ENCODE results near the gene PIAS4.
A peak's percentile ranks its signal among the peaks of the same experiment; 100 is the strongest.
"Not testable (repeated sequence)": the region's sequence is repeated elsewhere in the genome, so short reads cannot be mapped to it uniquely, and the experiment has no call there.

The PIAS4 gene

GRCh38 chr19:3964256-3965194, 43.0 kb upstream of the PIAS4 start:
- no peak overlapping the region for H3K4me3 ChIP-seq (replicated peaks; ENCODE audit: low read depth, low read length)
- TF ChIP-seq CTCF (IDR thresholded peaks at IDR 0.05; ENCODE audit: low read length, missing control alignments): no peak
- DNase-seq (ENCODE audit: low read depth): no peak

GRCh38 chr19:3966051-3967017, 41.2 kb upstream of the PIAS4 start:
- no peak for DNase-seq (ENCODE audit: low read depth)
- H3K4me3 ChIP-seq (replicated peaks; ENCODE audit: low read depth, low read length): no peak overlapping the region
- TF ChIP-seq CTCF (IDR thresholded peaks at IDR 0.05; ENCODE audit: low read length, missing control alignments): no peak

GRCh38 chr19:3967983-3968382, 39.6 kb upstream of the PIAS4 start:
- not testable (repeated sequence) for DNase-seq (ENCODE audit: low read depth)
- peak overlapping the region; percentile 19 for H3K4me3 ChIP-seq (replicated peaks; ENCODE audit: low read depth, low read length)

GRCh38 chr19:3968556-3969434, 38.7 kb upstream of the PIAS4 start:
- peak; percentile 100 for DNase-seq (ENCODE audit: low read depth)
- peak overlapping the region; percentile 96 for H3K4me3 ChIP-seq (replicated peaks; ENCODE audit: low read depth, low read length)
- no peak for TF ChIP-seq CTCF (IDR thresholded peaks at IDR 0.05; ENCODE audit: low read length, missing control alignments)

- DNase-seq (ENCODE audit: low read depth): peak; percentile 83
- peak; percentile 32 for TF ChIP-seq CTCF (IDR thresholded peaks at IDR 0.05; ENCODE audit: low read length, missing control alignments)
Observed at GRCh38 chr19:3969435-3970312, 37.9 kb upstream of the PIAS4 start.

GRCh38 chr19:3970313-3970807, 37.2 kb upstream of the PIAS4 start:
- peak overlapping the region; percentile 96 for H3K4me3 ChIP-seq (replicated peaks; ENCODE audit: low read depth, low read length)
- DNase-seq (ENCODE audit: low read depth): no peak
- TF ChIP-seq CTCF (IDR thresholded peaks at IDR 0.05; ENCODE audit: low read length, missing control alignments): no peak

More at GRCh38 chr19:3969435-3970312, 37.9 kb upstream of the PIAS4 start:
- H3K4me3 ChIP-seq (replicated peaks; ENCODE audit: low read depth, low read length): peak overlapping the region; percentile 96

Measured in fibroblast of pulmonary artery (primary cell).